ENCODE results near the gene MTX1.
A peak's percentile ranks its signal among the peaks of the same experiment; 100 is the strongest.
"Not testable (repeated sequence)": the region's sequence is repeated elsewhere in the genome, so short reads cannot be mapped to it uniquely, and the experiment has no call there.

Gene MTX1

DNA sequence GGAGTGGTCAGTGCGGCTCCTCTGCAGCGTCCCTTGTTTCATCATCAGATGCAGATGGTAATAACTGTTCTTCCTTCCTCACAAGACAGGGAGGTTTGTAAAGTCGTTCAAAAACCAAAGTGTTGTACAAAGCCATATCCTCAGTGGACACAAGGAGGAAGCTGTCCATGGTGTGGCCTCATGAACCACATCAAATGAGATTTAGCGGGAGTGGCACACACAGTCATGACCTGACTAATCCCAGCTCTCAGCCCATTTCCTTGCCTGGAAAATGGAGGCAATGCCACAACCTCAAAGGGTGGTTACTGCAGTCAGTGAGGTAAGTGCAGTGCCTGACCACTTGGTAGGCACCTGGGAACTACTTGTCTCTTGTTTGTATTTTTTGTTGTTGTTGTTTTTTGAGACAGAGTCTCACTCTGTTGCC is 33.4 kb downstream of the MTX1 start:
- no peak for DNase-seq

DNA sequence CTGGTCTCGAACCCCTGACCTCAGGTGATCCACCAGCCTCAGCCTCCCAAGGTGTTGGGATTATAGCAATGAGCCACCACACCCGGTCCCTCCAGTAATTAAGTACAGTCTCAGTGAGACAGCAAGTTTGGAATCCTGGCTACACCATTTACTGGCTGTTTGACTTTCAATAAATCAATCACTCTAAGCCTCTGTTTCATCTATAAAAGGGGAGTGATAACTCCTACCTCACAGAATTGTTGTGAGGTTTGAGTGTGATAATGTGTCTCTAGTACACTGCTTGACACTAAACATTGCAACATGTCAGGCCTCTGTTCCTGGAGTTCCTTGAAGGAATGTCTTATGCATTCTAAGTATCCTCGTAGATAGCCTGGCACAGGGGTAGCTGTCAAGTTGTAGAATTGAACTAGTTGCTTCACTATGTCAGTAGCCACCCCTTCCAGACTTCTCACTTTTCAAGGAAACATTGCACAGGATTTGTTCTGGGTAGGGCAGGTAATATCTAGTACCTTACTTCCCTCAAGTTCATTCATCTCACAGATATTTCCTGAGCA is 34.4 kb downstream of the MTX1 start:
- DNase-seq = no peak

DNA sequence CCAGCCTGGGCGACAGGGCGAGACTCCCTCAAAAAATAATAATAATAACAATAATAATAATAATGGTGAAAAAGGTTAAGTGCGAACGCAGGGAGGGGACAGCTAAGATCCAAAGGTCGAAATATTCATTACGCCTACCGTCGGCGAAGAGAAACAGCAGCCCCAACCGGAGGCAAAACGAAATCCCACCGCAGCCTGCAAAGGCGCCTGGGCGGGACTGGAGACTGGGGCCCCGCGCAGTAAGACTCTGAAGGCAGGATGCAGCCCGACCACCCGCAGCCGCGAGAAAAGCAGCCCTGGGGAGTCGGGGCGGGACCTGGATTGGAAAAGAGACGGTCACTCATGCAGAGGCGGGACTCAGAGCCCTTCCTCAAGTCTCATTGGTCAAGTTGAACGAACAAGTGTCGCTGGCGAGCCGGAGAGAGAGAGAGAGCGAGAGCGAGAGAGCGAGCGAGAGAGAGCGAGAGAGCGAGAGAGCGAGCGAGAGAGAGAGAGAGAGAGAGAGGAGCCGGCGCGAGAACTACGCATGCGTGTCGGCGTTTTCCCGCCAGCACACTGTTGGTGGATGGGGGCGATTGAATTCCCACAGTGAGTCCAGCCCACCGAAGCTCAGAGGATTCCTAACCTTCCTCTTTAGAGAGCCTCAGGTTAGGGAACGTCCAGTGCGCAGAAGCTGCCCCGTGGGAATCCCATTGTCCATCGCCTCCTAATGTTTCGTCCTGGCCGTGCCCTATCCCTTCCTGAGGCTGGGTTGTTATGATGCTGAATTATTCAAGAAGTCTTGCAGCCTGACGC is 36.1 kb downstream of the MTX1 start:
- peak; percentile 81 to 90 for DNase-seq

DNA sequence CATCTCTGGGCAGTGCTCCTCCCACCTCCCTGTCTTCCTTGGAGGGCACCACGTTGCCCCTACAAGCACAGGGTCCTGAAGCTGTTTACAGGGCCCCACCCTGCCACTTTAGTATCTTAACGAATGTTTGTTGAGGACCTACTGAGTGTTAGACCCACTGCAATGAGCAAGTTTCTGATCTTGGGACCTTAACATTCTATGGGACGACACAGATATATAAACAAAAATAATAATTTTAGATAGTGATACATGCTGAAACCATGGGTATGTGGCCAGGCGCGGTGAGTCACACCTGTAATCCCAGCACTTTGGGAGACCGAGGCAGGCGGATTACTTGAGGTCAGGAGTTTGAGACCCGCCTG is 36.6 kb downstream of the MTX1 start:
- no peak for DNase-seq

DNA sequence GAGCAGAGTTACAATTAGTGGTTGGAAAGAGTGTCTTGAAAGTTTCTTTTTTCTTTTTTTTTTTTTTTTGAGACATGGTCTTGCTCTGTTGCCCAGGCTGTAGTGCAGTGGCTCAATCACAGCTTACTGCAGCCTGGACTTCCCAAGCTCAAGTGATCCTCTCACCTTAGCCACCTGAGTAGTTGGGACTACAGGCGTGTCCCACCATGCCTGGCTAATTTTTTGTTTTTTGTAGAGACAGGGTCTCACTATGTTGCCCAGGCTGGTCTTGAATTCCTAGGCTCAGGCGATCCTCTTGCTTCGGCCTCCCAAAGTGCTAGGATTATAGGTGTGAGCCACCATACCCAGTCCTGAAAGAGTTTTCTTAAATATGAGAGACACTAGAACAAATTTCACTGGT is 38.3 kb downstream of the MTX1 start:
- DNase-seq = not testable (repeated sequence)

DNA sequence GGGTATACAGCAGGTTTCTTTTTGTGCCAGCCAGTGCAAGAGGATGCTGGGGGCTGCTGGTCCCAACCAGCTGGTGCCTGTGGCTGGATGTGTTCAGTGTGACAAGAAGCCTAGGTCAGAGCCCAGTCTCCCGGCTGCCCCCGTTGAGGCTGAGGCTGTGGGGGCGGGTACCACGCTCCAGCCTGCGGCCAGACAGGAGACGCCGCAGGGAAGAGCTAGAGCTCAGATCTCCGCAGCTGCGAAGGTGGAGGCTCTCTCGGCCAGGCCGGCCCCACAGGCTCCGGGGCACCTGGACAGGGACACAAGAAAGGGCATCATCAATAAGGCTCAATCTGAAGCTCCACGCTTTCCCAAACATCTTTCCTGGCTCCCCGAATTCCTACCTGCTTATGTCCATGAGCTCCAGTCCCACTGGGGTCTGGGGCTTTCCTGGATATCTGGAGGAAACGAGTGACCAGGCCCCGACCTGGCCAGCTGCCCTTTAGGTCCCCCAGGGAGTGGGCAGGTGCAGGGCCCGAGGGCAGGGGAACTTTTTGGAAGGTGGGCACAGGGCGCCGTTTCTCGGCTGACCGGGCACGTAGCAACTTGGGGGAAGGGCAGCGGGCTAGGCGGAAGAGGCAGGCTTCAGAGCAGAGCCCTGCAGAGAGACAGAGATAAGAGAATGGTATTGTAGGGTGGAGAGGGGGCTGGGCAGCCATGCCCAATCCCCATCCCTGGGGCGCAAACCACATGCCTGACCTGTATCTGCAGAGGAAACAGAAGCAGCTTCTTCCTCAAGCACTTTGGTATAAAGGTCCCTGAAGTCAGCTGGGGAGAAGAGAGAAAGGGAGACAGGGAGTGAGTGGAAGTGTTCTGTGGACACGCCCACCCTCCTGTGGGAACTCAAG is 39.4 kb downstream of the MTX1 start:
- DNase-seq = no peak

DNA sequence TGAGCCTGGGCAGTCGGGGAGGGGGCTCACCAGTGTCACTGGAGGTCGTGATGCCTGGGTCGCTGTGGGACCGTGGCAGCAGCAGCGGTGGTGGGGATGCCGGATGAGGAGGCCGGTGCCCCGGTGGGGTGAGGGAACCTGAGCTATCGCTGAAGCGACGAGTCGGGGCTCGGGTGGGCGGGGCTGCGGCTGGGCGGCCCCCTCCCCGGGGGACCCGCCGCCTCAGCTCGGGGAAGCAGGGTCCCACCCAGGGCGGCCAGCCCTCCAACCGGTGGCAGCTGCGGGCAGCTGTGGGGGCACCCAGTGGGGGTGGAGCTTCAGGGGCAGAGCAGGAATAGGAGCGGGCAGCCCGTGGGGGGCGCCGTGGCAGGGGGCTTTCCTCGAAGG is 41.7 kb downstream of the MTX1 start:
- DNase-seq = no peak

DNA sequence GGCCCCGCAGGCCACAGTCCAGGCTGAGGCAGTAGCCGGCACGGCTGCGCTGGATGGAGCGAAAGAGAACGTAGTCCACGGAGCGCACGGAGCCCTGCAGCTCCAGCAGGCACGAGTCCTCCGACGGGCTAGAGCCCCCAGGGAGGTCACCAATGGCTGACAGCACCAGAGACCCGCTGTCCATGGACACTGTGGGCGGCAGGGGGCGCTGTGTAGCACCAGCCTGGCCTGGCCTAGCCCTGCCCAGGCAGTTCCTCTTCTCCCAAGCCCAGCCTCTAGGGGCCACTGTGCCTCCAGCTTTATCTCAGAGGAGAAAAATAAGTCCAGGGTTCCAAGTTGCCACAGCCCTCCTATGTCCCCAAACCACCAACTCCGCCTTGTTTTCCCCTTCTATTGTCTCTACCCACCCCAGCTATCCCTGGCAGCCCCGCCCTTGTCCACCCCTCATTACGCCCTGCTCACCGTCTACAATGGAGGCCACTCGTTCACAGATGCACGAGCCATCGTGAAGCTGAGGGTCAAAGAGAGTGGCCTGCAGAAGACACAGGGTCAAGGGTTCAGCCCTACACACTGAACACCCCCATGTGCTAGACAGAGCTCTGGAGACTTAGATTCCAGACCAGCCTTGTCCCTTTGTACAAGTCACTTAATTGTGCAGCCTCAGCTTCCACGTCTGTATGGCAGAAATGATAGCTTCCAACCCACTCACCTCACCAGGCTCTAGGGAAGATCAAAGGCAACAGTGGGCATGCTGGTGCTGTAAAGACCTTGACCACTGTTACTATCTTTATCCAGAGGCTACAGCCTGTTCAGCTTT is 42.3 kb downstream of the MTX1 start:
- peak; percentile 90 to 97 for DNase-seq

DNA sequence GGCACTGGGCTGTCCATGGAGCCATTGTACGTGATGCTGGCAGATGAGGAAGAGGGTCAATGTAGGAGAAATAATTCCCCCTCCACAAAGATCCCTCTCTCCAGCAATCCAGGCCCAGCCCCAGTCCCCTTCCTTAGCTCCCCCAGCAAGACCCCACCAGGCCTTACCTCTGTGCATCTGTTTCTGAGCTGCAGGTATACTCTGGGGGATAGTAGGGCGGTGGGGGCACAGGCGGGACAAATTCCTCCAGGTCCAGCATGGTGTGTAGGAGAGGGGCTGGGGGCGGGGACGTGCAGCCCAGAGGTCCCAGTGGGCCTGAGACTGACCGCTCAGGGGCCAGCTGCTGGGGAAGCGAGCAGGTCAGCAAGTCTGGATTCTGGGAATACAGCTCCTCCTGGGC is 43.1 kb downstream of the MTX1 start:
- DNase-seq = no peak

DNA sequence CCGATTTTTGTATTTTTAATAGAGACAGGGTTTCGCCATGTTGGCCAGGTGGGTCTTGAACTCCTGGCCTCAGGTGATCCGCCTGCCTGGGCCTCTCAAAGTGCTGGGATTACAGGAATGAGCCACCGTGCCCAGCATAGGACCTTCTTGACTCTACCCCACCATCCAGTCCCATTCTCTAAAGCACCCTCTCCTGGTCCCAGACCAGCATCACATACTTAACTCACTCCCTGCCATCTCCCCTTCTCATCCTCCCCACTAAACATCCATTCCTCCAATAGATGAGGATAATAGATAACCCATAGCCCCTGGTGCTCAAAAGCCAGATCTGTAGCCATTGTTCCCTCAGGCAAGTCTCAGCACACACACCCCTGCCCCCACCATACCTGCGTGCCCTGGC is 44.7 kb downstream of the MTX1 start:
- DNase-seq = no peak

DNA sequence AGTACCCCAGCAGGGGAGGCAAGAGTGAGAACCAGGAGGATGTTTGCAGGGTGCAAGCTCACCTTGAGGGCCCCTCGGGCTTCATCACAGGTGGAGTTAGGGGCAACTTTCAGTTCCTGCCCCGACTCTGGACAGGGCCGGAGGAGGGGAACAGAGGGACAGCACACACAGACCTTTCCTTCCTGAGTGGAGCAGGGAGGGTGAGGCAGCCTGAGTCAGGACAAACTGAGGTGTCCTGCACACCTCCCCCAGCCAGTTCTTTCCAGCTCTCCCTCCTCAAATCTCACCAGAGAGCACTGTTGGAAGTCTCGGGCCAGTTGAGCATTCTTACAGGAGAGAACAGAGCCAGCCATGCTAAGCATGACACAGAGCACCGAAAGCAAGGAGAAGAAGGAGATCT is 45.3 kb downstream of the MTX1 start:
- no peak for DNase-seq

DNA sequence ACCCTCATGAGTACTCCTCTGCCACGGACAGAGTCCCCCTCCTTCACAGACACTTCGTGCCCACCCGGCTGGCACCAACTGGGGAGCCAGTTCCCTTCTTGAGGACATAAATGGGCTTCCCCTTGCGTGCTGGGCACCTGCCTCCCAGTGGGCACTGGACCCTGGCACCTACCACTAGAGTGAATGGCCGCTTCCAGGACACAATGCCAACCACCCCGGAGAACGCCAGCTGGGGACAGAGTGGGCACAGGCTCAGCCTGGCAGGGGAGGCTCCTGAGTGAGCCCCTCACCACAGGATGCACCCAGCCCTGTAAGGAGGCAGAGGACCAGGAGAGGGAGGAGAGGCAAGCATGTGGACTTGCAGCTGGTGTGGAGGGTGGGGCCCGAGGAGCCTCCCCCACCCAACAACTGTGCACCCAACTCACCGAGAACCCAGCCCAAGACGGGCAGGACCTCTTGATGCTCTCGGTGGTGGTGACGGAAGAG is 45.8 kb downstream of the MTX1 start:
- no peak for DNase-seq

DNA sequence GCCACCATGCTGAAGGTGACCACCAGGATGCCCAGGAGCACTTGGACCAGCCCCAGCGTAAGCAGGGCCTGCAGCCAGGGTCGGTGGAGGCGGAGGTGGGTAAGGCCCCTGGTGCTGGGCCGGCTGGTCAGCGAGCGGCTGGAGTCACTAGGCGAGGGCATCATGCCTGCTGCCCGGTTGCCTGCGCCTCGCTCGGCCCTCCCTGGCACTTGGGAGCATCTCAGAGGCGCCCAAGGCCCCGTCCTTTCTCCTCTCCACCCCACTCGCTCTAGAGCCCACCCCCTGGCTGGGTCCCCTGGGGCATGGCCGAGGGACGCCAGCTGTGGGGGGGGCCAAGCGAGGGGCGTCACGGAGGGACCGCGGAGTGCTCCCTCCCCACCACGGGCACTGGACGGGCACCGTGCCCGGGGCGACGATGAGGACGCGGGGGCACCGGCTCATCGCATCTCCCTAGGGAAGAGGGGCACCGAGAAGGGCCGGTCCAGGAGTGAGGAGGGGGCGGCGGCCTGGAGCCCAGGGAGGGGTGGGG is 46.3 kb downstream of the MTX1 start:
- no peak for DNase-seq

DNA sequence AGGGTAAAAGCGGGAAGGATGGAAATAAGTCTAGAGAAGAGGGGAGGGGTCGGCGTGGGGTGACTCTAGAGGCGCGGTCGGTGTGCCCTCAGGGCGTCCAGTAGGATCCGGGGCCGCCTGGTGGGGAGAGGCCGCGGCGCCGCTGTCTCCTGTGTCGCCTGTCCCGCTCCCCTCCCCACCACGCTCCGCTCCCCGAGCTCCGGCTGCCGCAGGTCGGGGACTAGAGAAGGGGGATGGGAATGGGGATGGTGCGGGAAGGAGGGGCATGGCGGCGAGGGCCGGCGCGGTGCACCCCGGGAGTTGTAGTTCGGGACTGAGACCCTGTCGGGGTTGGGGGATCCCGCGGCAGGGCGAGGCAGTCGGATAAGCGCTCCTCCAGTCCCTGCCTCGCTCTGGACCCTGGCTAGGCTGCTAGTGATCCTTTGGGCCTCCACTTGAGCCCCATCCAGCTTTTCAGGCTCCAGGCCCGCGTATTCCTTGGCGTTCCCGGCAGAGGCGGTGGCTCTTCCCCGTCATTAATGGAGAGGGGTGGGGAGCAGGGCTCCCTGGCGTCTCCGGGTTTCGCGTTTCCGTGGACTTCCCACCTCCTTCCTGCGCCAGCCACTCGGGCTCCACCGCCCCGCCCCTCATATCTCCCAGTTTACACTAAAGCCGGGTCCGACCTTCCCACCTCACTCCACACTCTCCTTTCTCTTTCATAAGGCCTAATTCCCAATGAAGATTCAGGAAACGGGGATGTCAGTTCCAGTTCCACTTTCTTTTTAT is 46.9 kb downstream of the MTX1 start, which contains the start of gene ENTREP3:
ENTREP3 (minus strand) TSS at position 241 of the 765 bp plus-strand sequence. CDS start 606 bp downstream, outside the sequence.
- DNase-seq = peak; percentile 71 to 79

DNA sequence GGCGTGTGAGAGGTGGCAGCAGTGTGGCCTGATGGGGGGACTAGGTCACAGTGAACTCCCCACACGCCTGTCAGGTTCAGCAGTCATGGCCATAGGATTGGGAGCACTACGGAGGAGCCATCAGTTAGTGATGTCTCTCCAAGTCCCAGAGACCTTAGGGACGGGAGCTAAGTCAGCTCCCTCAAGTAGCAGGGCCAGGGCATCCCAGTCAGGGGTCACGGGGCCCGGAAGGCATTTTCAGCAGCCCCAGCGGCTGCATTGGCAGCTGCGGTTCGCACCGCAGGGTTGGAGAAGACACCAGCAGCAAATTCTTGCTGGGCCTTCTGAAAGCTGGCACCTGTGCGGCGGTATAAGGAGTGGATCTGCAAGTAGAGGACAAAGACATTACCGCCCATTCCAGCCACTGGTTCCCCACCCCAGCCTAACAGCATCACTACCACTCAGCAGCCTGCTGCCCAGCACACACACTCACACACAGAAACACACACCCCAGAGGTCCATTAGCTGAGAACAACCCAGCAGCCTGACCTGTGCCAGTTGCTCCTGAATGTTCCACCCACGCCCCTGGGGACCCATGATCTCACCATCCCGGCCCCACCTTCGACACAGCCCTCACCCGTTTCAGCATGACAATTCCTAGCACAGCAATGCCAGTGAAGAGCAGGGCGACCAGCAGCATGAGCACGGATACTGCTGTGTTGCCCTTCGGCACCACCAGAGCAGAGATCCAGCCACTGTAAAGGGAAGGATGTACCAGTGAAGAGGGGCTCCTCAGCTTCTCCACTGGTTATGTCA is 47.8 kb downstream of the MTX1 start:
- DNase-seq = no peak

DNA sequence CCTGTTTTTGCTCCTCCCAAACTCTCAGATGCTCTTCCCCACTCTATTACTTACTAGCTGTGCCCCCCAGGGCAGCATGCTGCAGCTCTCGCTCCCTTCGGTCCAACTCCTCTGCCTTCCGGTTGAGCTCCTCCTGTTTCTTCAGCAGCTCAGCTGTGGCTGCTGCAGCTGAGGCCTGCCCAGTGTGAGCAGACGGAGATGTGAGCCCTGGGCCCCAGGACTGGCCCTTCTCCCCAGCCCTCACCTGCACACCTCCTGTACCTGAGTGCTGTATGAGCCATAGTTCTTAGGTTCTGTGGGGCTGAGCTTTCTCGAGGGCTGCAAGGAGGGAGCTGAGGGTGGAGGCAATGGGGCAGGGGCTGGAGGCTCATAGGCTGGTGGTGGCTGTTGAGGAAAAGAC is 51.8 kb downstream of the MTX1 start:
- no peak for DNase-seq

DNA sequence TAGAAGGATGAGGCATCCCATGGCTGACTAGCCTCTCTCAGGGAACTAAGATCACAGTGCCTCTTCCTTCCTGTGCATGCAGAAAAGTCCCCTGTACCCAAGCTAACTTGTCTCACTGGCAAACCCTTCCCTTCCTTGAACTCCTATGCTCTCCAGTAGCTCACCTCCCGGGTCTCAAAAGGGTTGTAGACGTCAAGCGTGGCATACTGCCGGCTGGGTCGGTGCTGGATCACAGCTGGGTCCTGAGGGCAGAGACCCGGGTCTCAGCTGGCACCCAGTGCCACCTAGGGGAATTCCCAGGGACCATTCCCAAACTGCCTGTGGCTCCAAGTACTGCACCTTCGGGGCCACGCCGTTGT is 53.0 kb downstream of the MTX1 start:
- DNase-seq = peak in 1 of 2 experiments; percentile 9

DNA sequence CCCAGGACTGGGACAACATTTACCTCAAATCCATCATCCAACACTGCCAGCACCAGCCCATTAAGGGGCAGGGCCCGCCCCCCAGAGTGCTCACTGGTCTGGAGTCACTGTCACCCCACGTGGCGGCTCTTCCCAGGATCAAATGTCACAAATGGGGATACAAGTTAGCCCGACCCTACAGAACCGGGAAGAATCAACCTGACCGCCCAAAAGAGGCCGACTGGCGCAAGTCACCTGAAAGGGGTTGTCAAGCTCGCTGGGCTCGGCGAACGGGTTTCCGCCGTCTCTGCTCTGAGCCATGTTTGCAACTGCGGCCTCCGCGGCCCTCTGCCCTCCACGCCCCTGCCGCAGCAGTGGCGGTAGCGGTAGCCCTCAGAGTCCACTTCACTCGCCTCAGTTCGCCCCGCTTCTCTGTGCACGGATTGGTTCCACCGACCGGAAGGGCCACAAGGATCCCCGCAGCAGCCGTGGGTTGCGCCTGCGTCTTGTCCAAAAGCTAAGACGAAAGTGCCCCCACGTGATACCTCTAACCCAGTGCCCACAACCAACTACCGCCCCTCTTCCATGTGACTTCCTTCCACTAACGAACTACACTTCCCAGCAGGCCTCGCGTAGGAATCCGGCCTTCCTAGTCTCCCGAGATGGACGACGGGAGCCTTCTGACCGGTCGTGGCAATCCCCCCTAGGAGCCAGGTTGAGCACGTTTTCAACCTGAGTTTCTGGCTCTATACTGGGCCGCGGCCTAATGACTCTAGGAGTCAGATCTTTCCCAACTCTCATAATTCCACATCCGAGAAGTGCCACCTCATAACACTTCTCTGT is 53.6 kb downstream of the MTX1 start, which contains the start of gene SCAMP3:
SCAMP3 (minus strand) TSS at position 509 of the 822 bp plus-strand sequence; CDS start at position 300, 209 bp downstream.
- DNase-seq = peak; percentile 81 to 84

DNA sequence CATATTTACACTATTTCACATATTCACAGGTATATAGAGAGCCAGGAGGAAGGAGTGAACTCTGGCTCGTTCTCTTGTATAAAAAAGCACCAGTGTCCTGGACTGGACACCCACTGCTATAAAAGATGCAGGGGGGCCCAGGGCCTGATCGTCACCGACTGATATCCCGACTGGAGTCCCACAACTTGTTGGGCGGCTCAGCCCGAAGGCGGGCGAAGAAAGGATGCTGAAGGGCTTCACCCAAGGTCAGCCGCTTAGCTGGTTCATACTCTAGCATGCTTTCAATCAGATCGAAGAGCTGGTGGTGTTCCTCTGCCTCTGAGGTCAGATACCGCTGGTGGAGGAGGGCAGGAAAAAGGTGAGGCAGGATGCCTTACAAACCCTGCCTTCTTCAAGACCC is 54.6 kb downstream of the MTX1 start:
- DNase-seq = no peak
